Common myeloid progenitor, CD34-positive (primary cell): ENCODE results near the gene DTWD2. TPM values are rescaled to one million over a fixed set of nuclear protein-coding genes. Genes with fewer than 3 reads are reported as not detected.

Source experiments
- CTCF ChIA-PET: fragments of 350-600 bp; sonication (Branson Sonifier 250); formaldehyde crosslinking; loops from one replicate; lab custom pipeline; 2021; ENCODE audit warnings: antibody characterized with exemption; lab: Charles Lee
- POLR2A ChIA-PET: fragments of 350-600 bp; sonication (Branson Sonifier 250); formaldehyde crosslinking; loops from one replicate; lab custom pipeline; 2021; ENCODE audit warnings: antibody characterized with exemption; lab: Charles Lee
- DNase-seq, 3 donors: peaks; one replicate each; pipeline versions ENCODE4 v3.0.0 to v3.0.0-alpha.2; 2013
- H3K27ac ChIP-seq, 2 experiments: 1 replicate in 1 of 2; 2 replicates in 1 of 2; pipeline ENCODE4 v1.7.0; 2013; ENCODE audit warnings: inconsistent platforms in 2 of 2, low read length in 2 of 2, mild to moderate bottlenecking in 2 of 2, low read depth in 1 of 2, moderate library complexity in 1 of 2; ENCODE audit not compliant: severe bottlenecking in 2 of 2, insufficient read depth in 1 of 2, poor library complexity in 1 of 2
- H3K27me3 ChIP-seq, 5 experiments: replicated peaks in 2 of 5; 1 replicate in 3 of 5; 2 replicates in 2 of 5; pipeline versions ENCODE4 v1.6.1 to v1.7.0; 2013; ENCODE audit warnings: low read length in 4 of 5, mild to moderate bottlenecking in 2 of 5, moderate library complexity in 2 of 5, inconsistent platforms in 1 of 5; ENCODE audit not compliant: insufficient read depth in 5 of 5, control insufficient read depth in 4 of 5
- H3K36me3 ChIP-seq, 4 experiments: 1 replicate in 2 of 4; 2 replicates in 2 of 4; pipeline versions ENCODE4 v1.6.1 to v1.7.0; 2013; ENCODE audit warnings: low read length in 3 of 4, control low read depth in 1 of 4, mild to moderate bottlenecking in 1 of 4; ENCODE audit not compliant: control insufficient read depth in 4 of 4, insufficient read depth in 4 of 4
- H3K4me1 ChIP-seq, 4 experiments: 1 replicate in 3 of 4; 2 replicates in 1 of 4; pipeline versions ENCODE4 v1.6.1 to v1.7.1; 2013; ENCODE audit warnings: low read length in 3 of 4, mild to moderate bottlenecking in 3 of 4, control low read depth in 1 of 4, inconsistent platforms in 1 of 4, moderate library complexity in 1 of 4; ENCODE audit not compliant: control insufficient read depth in 4 of 4, insufficient read depth in 4 of 4; ENCODE audit errors: control extremely low read depth in 1 of 4
- H3K4me3 ChIP-seq, 7 experiments: 1 replicate in 4 of 7; 2 replicates in 3 of 7; pipeline versions ENCODE4 v1.5.1 to v1.7.0; 2013; ENCODE audit warnings: mild to moderate bottlenecking in 7 of 7, low read length in 6 of 7, moderate library complexity in 6 of 7, inconsistent platforms in 2 of 7, low read depth in 2 of 7, control low read depth in 1 of 7; ENCODE audit not compliant: insufficient read depth in 4 of 7, control insufficient read depth in 1 of 7; ENCODE audit errors: extremely low read depth in 1 of 7
- H3K9me3 ChIP-seq, 5 experiments: 1 replicate in 4 of 5; 2 replicates in 1 of 5; pipeline versions ENCODE4 v1.6.1 to v1.7.1; 2013; ENCODE audit warnings: low read length in 4 of 5, mild to moderate bottlenecking in 2 of 5, inconsistent platforms in 1 of 5, low read depth in 1 of 5, moderate library complexity in 1 of 5; ENCODE audit not compliant: control insufficient read depth in 4 of 5, insufficient read depth in 2 of 5; ENCODE audit errors: control extremely low read depth in 1 of 5
- WGBS: methylation state at CpG from one replicate; pipeline ENCODE4 v1.1.5; 2013; ENCODE audit not compliant: insufficient coverage; 5-methylcytosine and 5-hydroxymethylcytosine counted together
- polyA plus RNA-seq: library from polyadenylated mRNA; unstranded; fragments of 120-200 nt; gene quantifications from one replicate; pipeline ENCODE4 v1.2.1, GENCODE V29; 2013

The DTWD2 gene, protein sequence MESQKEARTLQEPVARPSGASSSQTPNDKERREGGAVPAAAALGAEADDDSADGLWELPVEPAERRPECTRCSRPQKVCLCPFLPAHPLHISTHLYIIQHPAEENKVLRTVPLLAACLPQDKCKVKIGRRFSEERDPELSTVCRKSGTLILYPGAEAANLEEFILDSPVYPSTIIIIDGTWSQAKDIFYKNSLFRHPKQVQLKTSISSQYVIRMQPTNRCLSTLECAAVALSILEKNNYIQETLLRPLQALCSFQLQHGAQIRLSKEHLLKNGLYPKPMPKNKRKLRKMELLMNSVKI
- polyA plus RNA-seq, result 9.6 TPM

DNA sequence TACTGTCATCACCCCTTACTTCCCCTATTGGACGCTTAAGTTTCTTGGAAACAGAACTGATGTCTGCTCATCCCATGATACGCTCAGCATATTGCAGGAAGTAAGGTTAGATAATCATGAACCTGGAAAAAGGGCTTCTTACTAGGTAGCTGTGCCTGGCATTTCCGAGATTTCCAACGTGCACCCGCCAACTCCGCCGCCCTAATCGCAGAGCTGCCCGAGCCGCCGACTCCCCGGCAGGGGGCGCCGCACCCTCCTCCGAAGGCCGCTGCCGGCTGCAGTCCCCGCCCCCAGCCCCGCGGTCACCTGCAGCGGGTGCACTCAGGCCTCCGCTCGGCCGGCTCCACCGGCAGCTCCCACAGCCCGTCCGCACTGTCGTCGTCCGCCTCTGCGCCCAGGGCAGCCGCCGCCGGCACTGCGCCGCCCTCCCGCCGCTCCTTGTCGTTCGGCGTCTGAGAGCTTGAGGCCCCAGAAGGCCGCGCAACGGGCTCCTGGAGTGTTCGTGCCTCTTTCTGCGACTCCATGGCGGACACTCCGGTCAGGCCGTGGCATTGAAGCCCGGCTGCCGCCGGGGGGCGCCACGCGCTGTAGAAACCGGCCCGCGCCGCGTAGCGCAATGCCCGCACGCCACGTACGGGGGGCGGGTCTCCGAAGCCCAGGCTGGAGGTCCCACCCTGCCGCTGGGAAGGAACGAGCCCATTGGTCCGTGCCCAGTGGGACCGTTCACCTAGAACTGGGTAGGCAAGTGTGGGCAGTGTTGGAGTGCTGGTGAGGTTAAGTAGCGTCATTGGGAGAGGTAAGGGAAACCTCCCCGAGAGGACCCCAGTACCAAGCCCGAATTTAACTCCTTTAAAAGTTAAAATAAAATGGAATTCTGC is at the start of gene DTWD2:
Gene DTWD2 (minus strand): TSS at position 560 of the 878 bp plus-strand sequence. CDS start 36 bp downstream, at position 524.
- peak; percentile 94 to 98 (median 96) for DNase-seq
- no peaks in the 10 kb centered on the region for H3K36me3 ChIP-seq
- H3K27ac ChIP-seq, result peak within 1 kb of the TSS; percentile 82 to 89
- H3K27me3 ChIP-seq, result no peaks in the 10 kb centered on the region
- CTCF ChIA-PET, result interaction anchor here (0.7 to 3.2 kb wide), 22 partner anchors 8 to 462 kb away, joined by 3 to 26 read pairs (median 4); partner anchors contain the start of gene DMXL1
- H3K4me1 ChIP-seq, result peaks cover 8 to 19% (median 14%) of the 10 kb centered on the region in 4 experiments
- H3K9me3 ChIP-seq, result no peaks in the 10 kb centered on the region
- POLR2A ChIA-PET, result interaction anchor here (0.6 to 0.9 kb wide), 2 partner anchors 82 to 450 kb away, joined by 4 to 5 read pairs; partner anchors contain the start of gene DMXL1
- peak within 1 kb of the TSS; percentile 75 to 92 (median 84) for H3K4me3 ChIP-seq
- under 1% methylated on average over 56 of the region's 74 CpGs for WGBS

DNA sequence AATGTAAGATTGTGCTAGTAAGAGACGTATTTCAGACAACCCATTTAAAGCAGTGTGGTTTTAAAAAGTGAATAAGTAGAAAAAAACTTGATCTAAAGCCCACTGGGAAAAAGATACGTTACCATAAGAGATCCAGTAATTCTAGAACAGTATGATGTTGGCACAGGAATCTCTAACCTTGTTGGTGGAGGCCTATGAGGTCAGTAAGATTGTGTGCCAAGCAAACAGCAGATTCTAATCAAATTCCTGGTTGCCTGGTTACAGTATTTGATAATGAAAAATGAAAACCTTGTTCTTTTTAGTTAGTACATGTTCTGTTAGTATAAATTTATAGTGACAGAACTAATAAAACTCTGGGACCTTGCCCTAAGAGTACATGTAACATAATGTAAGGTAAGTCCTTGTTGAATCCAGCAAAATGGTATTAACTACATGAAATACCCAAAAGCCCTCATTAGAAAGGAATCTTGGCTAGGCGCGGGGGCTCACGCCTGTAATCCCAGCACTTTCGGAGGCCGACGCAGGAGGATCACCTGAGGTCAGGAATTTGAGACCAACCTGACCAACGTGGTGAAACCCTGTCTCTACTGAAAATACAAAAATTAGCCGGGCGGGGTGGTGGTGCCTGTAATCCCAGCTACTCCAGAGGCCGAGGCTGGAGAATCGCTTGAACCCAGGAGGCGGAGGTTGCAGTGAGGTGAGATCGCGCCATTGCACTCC is 49.3 kb upstream of the DTWD2 start:
- Histone ChIP-seq H3K27me3 (no peaks in the 10 kb centered on the region), H3K36me3 (no peaks in the 10 kb centered on the region), H3K27ac (no peak overlapping the region), H3K4me3 (no peak overlapping the region), H3K4me1 (peaks cover 0 to 6% (median 4%) of the 10 kb centered on the region in 4 experiments), H3K9me3 (no peaks in the 10 kb centered on the region)
- WGBS, result 100% methylated on average over 15 of the region's 16 CpGs
- ChIA-PET POLR2A (no interaction called here), CTCF (no interaction called here)
- no peak for DNase-seq

DNA sequence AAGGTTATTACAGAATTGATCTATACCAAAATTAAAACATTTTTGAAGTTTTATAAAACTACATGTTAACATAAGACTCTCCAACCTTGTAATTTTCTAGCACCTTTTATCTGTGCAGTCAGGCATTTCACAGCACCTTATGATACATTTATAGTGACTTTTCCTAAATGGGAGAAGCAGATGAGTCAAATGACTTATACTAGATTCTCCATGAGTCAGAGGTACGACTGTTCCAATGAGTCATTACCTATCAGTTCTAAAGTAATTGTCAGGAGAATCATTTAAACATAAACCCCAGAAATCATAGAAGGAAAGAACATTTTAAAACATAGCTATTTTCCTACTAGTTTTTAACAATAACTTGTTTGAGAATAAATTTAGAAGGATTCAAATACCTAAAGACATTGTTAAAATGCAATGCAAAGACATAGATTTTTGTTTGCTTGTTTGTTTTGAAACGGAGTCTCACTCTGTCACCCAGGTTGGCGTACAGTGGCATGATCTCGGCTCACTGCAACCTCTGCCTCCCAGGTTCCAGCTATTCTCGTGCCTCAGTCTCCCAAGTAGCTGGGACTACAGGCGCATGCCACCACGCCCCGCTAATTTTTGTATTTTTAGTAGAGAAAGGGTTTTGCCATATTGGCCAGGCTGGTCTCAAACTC is 47.9 kb upstream of the DTWD2 start:
- CTCF ChIA-PET, result interaction anchor here (1.3 kb wide), 1 partner anchor 9 kb away, joined by 3 read pairs; no protein-coding TSS in a partner anchor
- POLR2A ChIA-PET, result no interaction called here
- Histone ChIP-seq H3K4me1 (peaks cover 2 to 20% (median 13%) of the 10 kb centered on the region in 4 experiments), H3K36me3 (no peaks in the 10 kb centered on the region), H3K27me3 (no peaks in the 10 kb centered on the region), H3K4me3 (no peak overlapping the region), H3K9me3 (no peaks in the 10 kb centered on the region), H3K27ac (no peak overlapping the region)
- DNase-seq, result no peak
- WGBS, result 96% methylated on average over 4 of the region's 8 CpGs

DNA sequence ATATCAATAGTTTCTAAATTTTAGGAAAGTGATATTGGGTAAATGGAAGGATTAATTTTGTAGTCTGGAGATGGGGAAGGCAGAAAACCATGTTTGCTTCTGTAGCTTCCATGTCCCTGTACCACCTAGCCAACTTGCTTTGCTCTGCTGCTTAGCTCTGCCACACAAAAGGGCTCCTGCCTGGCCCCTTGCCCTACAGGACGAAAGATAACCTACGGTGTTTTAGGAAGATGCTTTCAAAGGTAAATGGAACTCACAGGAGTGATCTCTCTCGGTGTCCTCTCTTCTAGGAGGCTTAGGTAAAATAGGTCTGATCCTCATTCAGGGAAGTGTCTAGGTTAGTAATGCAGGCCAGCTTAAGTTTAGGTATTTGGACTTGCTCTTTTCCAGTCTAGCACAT is 44.8 kb upstream of the DTWD2 start:
- Histone ChIP-seq H3K36me3 (no peaks in the 10 kb centered on the region), H3K4me1 (peaks cover 3 to 27% (median 15%) of the 10 kb centered on the region in 4 experiments), H3K4me3 (no peak overlapping the region), H3K27me3 (no peaks in the 10 kb centered on the region), H3K27ac (no peak overlapping the region), H3K9me3 (no peaks in the 10 kb centered on the region)
- DNase-seq, result no peak
- POLR2A ChIA-PET, result no interaction called here
- CTCF ChIA-PET, result interaction anchor here (1.0 to 1.6 kb wide), 5 partner anchors 10 to 402 kb away, joined by 3 to 4 read pairs (median 3); partner anchors contain the start of gene DMXL1
- WGBS, result 75% methylated on average over 2 of the region's 3 CpGs

DNA sequence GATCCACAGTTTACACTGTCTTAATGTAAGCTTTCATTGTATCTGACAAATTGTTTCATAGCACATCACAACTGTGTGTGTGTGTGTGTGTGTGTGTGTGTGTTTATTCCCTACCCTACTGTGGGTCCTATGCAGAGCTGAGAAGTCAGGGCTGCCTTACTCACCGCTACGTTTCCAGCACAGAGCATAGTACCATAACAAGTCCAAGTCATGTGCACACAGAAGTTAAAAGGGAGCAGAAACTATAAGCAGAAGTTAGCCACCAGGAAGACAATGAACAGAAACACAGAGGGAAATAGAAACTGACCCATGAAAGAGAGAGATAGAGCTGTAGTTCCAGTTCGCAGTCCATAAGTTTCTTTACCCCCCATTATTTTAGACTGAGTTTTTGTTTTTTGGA is 44.3 kb upstream of the DTWD2 start:
- H3K4me1 ChIP-seq, result peaks cover 3 to 27% (median 15%) of the 10 kb centered on the region in 4 experiments
- ChIA-PET POLR2A (no interaction called here), CTCF (interaction anchor here (1.0 to 1.6 kb wide), 5 partner anchors 11 to 402 kb away, joined by 3 to 4 read pairs (median 3); partner anchors contain the start of gene DMXL1)
- no peaks in the 10 kb centered on the region for H3K27me3 ChIP-seq
- H3K36me3 ChIP-seq, result no peaks in the 10 kb centered on the region
- no CpG with 5 or more reads among the region's 3 CpGs for WGBS
- no peak overlapping the region for H3K27ac ChIP-seq
- H3K9me3 ChIP-seq, result no peaks in the 10 kb centered on the region
- peak in 2 of 3 donors; percentile 53 to 69 for DNase-seq
- peak overlapping the region in 2 of 7 experiments; percentile 17 to 26 for H3K4me3 ChIP-seq

DNA sequence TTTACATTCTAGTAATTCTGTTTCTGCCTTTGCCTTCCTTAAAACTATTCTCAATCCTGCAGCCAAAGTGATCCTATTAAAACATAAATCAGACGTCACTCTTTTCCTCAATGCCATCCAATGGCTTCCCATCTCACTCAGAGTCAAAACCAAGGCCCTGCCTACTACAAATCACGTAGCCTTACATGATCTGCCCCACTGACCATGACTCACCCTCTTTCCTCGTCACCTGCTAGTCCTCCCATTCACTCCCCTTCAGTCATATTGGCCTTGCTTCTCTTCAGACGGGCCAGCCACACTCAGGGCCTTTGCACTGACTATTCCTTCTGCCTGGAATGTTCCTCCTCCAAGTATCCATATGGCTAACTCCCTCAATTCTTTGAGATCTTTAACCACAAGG is 43.6 kb upstream of the DTWD2 start:
- CTCF ChIA-PET, result interaction anchor here (1.6 kb wide), 1 partner anchor 12 kb away, joined by 3 read pairs; no protein-coding TSS in a partner anchor
- Histone ChIP-seq H3K4me1 (peaks cover 3 to 27% (median 15%) of the 10 kb centered on the region in 4 experiments), H3K27me3 (no peaks in the 10 kb centered on the region), H3K27ac (no peak overlapping the region), H3K36me3 (no peaks in the 10 kb centered on the region), H3K4me3 (no peak overlapping the region), H3K9me3 (no peaks in the 10 kb centered on the region)
- WGBS, result 77% methylated on average over 4 of the region's 4 CpGs
- peak in 2 of 3 donors; percentile 23 to 50 for DNase-seq
- POLR2A ChIA-PET, result no interaction called here
